LNCaP clone FGC (cell line): ENCODE measurements around the gene TCTA.

Experiments used
- DNase-seq: peaks from one replicate; pipeline ENCODE4 v3.0.0-alpha.2; 2011; ENCODE audit warnings: low read depth
- H3K4me3 ChIP-seq: 2 replicates; pipeline ENCODE4 v1.5.1; 2011; ENCODE audit warnings: mild to moderate bottlenecking, low read depth, low read length, control low read depth
- CTCF ChIP-seq: IDR thresholded peaks from 2 replicates; pipeline ENCODE4 v1.5.1; 2012; ENCODE audit warnings: mild to moderate bottlenecking; ENCODE audit not compliant: control insufficient read depth, insufficient read depth; ENCODE audit errors: extremely low read depth

The TCTA gene

GRCh38 chr3:49460188-49460890 is 48.1 kb downstream of the TCTA start:
- no peak for TF ChIP-seq CTCF
- DNase-seq, result no peak
- no peak overlapping the region for H3K4me3 ChIP-seq

- no peak for DNase-seq
- TF ChIP-seq CTCF, result no peak
- H3K4me3 ChIP-seq, result no peak overlapping the region
These were observed 48.7 kb downstream of the TCTA start for GRCh38 chr3:49460956-49461355.

GRCh38 chr3:49461443-49462171 is 49.4 kb downstream of the TCTA start:
- DNase-seq, result no peak
- H3K4me3 ChIP-seq, result no peak overlapping the region
- TF ChIP-seq CTCF, result no peak

- no peak for DNase-seq
- H3K4me3 ChIP-seq, result no peak overlapping the region
- no peak for TF ChIP-seq CTCF
These were observed 50.0 kb downstream of the TCTA start for GRCh38 chr3:49462222-49462621.

GRCh38 chr3:49465270-49466034 is 53.2 kb downstream of the TCTA start:
- no peak for TF ChIP-seq CTCF
- H3K4me3 ChIP-seq, result no peak overlapping the region
- no peak for DNase-seq
